K562 (cell line): ENCODE measurements around the gene CALR3. TPM values are rescaled to one million over a fixed set of nuclear protein-coding genes. Genes with fewer than 3 reads are reported as not detected.

ENCODE experiments used
- ATAC-seq: fragments of 200-7000 bp; cut with Tn5 transposase; 3 replicates; pipeline ENCODE4 v1.9.1; 2020; ENCODE audit warnings: moderate library complexity
- BruUV-seq: library from RNA; stranded (reverse); fragments of 400-500 nt; replicated peaks from 2 replicates; lab custom pipeline; 2021; lab: Mats Ljungman, UMichigan
- CTCF ChIA-PET: fragments of 300-600 bp; formaldehyde crosslinking; extraction: SDS; loops from one replicate; lab custom pipeline; 2021; ENCODE audit warnings: low intra/inter-chr PET ratio; lab: Yijun Ruan, JAX
- POLR2A ChIA-PET: fragments of 300-600, 350-650 bp; sonication (Branson Sonifier 250); formaldehyde crosslinking; extraction: SDS; loops from one replicate; lab custom pipeline; 2021; ENCODE audit warnings: antibody characterized with exemption, inconsistent platforms; lab: Yijun Ruan, JAX
- DNase-seq, 4 experiments: peaks; one replicate each; pipeline versions ENCODE4 v3.0.0 to v3.0.0-alpha.2; 2011 to 2018; ENCODE audit warnings: low spot score in 3 of 4, mixed read lengths in 3 of 4; ENCODE audit errors: extremely low read depth in 1 of 4
- FAIRE-seq: peaks from 2 replicates; lab custom pipeline; 2011; peaks lifted over from hg19 to GRCh38; lab: Jason Lieb, UNC
- H2AFZ ChIP-seq: 2 replicates; pipeline ENCODE4 v1.6.0; 2011; ENCODE audit warnings: low read depth, low read length, control low read depth, inconsistent platforms
- H3K27ac ChIP-seq: fragments of 200-600 bp; 3 replicates; pipeline ENCODE4 v1.8.0; 2011; ENCODE audit warnings: low read depth, mild to moderate bottlenecking, control low read depth, inconsistent platforms, low read length, moderate library complexity, mixed read lengths; ENCODE audit errors: extremely low read depth
- H3K27me3 ChIP-seq, 2 experiments: fragments of 300-600 bp in 1 of 2; 2 replicates in 1 of 2; 3 replicates in 1 of 2; pipeline versions ENCODE4 v1.6.0 to v1.8.0; 2011; ENCODE audit warnings: inconsistent platforms in 2 of 2, low read length in 2 of 2, mild to moderate bottlenecking in 1 of 2, mixed read lengths in 1 of 2, moderate library complexity in 1 of 2; ENCODE audit not compliant: control insufficient read depth in 2 of 2, insufficient read depth in 2 of 2
- H3K36me3 ChIP-seq: fragments of 300-600 bp; 3 replicates; pipeline ENCODE4 v1.8.0; 2011; ENCODE audit warnings: mild to moderate bottlenecking, low read length, inconsistent platforms; ENCODE audit not compliant: control insufficient read depth, insufficient read depth
- H3K4me1 ChIP-seq, 2 experiments: fragments of 200-600 bp in 1 of 2; replicated peaks in 1 of 2; 2 replicates in 1 of 2; 3 replicates in 1 of 2; pipeline versions ENCODE4 v1.5.1 to v1.8.0; 2011; ENCODE audit warnings: inconsistent platforms in 2 of 2, low read length in 2 of 2, mild to moderate bottlenecking in 1 of 2, mixed read lengths in 1 of 2, moderate library complexity in 1 of 2; ENCODE audit not compliant: control insufficient read depth in 2 of 2, insufficient read depth in 2 of 2
- H3K4me2 ChIP-seq: 2 replicates; pipeline ENCODE4 v1.6.1; 2011; ENCODE audit warnings: low read length, control low read depth, inconsistent platforms, mixed read lengths; ENCODE audit not compliant: insufficient read depth
- H3K4me3 ChIP-seq: fragments of 200-600 bp; sonication (generic), shearing (Covaris generic); 2 replicates; pipeline ENCODE4 v1.5.1; 2016; ENCODE audit warnings: control low read depth, inconsistent platforms
- H3K79me2 ChIP-seq: fragments of 200-600 bp; 3 replicates; pipeline ENCODE4 v1.8.0; 2011; ENCODE audit warnings: low read length, inconsistent platforms; ENCODE audit not compliant: control insufficient read depth, insufficient read depth
- H3K9ac ChIP-seq, 2 experiments: 2 replicates each; pipeline versions ENCODE4 v1.6.0 to v1.6.1; 2011; ENCODE audit warnings: low read depth in 2 of 2, low read length in 2 of 2, control low read depth in 1 of 2, inconsistent platforms in 1 of 2, mild to moderate bottlenecking in 1 of 2, mixed read lengths in 1 of 2; ENCODE audit not compliant: insufficient read depth in 1 of 2
- H3K9me1 ChIP-seq: one replicate; pipeline ENCODE4 v1.6.0; 2011; ENCODE audit warnings: inconsistent platforms, mild to moderate bottlenecking, low read length, moderate library complexity; ENCODE audit not compliant: control insufficient read depth, insufficient read depth
- H3K9me3 ChIP-seq: replicated peaks from 2 replicates; pipeline ENCODE4 v1.5.1; 2011; ENCODE audit warnings: low read depth, low read length, inconsistent platforms; ENCODE audit not compliant: control insufficient read depth, insufficient read depth
- H4K20me1 ChIP-seq: replicated peaks from 2 replicates; pipeline ENCODE4 v1.6.1; 2011; ENCODE audit warnings: low read length, inconsistent platforms, mixed read lengths; ENCODE audit not compliant: control insufficient read depth, insufficient read depth
- CXXC5 ChIP-seq: fragments of 250-450 bp; sonication (Bioruptor Pico); IDR thresholded peaks from 2 replicates; pipeline ENCODE4 v1.8.0; 2022; ENCODE audit warnings: inconsistent platforms, mild to moderate bottlenecking, moderate library complexity
- HDAC1 ChIP-seq, 2 experiments: fragments of 450-650 bp; IDR thresholded peaks; 2 replicates each; pipeline ENCODE4 v1.6.1; 2016 to 2017; ENCODE audit warnings: inconsistent platforms in 1 of 2, mild to moderate bottlenecking in 1 of 2, moderate library complexity in 1 of 2
- KDM1A ChIP-seq, 2 experiments: fragments of 450-650 bp; IDR thresholded peaks; 2 replicates each; pipeline ENCODE4 v1.6.1; 2016; ENCODE audit warnings: mild to moderate bottlenecking in 2 of 2
- MTA3 ChIP-seq: fragments of 450-650 bp; formaldehyde crosslinking; IDR thresholded peaks from 2 replicates; pipeline ENCODE4 v1.6.1; 2017; ENCODE audit warnings: mild to moderate bottlenecking, borderline replicate concordance
- NFE2 ChIP-seq: IDR thresholded peaks from 2 replicates; pipeline ENCODE4 v1.6.1; 2014; ENCODE audit warnings: antibody characterized with exemption, low read depth
- NRF1 ChIP-seq, 2 experiments: fragments of 450-650 bp; IDR thresholded peaks in 1 of 2; conservative IDR thresholded peaks in 1 of 2; 2 replicates each; pipeline ENCODE4 v1.6.1; 2014; ENCODE audit warnings: mild to moderate bottlenecking in 2 of 2
- SMAD4 ChIP-seq: fragments of 250-450 bp; sonication (Bioruptor Pico); conservative IDR thresholded peaks from 2 replicates; pipeline ENCODE4 v1.8.0; 2021; ENCODE audit warnings: inconsistent platforms, mild to moderate bottlenecking, moderate library complexity
- SOX6 ChIP-seq: fragments of 450-650 bp; IDR thresholded peaks from 2 replicates; pipeline ENCODE4 v1.6.1; 2014; ENCODE audit warnings: mild to moderate bottlenecking
- STAT5A ChIP-seq: IDR thresholded peaks from 2 replicates; pipeline ENCODE4 v1.6.1; 2012; ENCODE audit warnings: low read length, inconsistent platforms, borderline replicate concordance
- VEZF1 ChIP-seq: fragments of 200-800 bp; sonication (Bioruptor generic); IDR thresholded peaks from 2 replicates; pipeline ENCODE4 v1.6.1; 2017; ENCODE audit warnings: missing genetic modification characterization, missing compliant biosample characterization
- ZBTB9 ChIP-seq: fragments of 450-650 bp; formaldehyde crosslinking; IDR thresholded peaks from 2 replicates; pipeline ENCODE4 v1.4.0; 2020; ENCODE audit warnings: mild to moderate bottlenecking, moderate library complexity
- ZFP1 ChIP-seq: fragments of 450-650 bp; formaldehyde crosslinking; IDR thresholded peaks from 2 replicates; pipeline ENCODE4 v1.4.0; 2020; ENCODE audit warnings: mild to moderate bottlenecking, mixed read lengths
- ZNF121 ChIP-seq: sonication (generic); formaldehyde crosslinking; conservative IDR thresholded peaks from 2 replicates; pipeline ENCODE4 v1.8.0; 2022; ENCODE audit warnings: missing genetic modification reagents
- whole genome bisulfite sequencing: fragments of 100-300 bp; shearing (Covaris generic); methylation state at CpG from one replicate; pipeline ENCODE4 v1.1.6; 2016; ENCODE audit warnings: low coverage, mixed read lengths; ENCODE audit not compliant: insufficient coverage; ENCODE audit errors: missing lambda C conversion rate; 5-methylcytosine and 5-hydroxymethylcytosine counted together
- in situ Hi-C: fragments of 300-500 bp; cut with MboI; formaldehyde crosslinking; loops from 4 replicates; pipeline ENCODE4 v1.15.0; 2018; ENCODE audit warnings: inconsistent platforms, mixed read lengths
- intact Hi-C: fragments of 100-400 bp; cut with micrococcal nuclease; formaldehyde crosslinking; loops from 2 replicates; pipeline ENCODE4 v1.14.2; 2022
- polyA plus RNA-seq, 8 experiments: library from polyadenylated mRNA; depleted of rRNA in 4 of 8; stranded (reverse) in 5 of 8; unstranded in 3 of 8; fragments of >200 nt; fragmentation: Nextera tagmentation in 2 of 8; fragmentation: Illumina TruSeq in 1 of 8; extraction: Ambion mirVana in 2 of 8; extraction: Trizol in 1 of 8; gene quantifications; 2 replicates each; pipeline versions ENCODE4 v1.2.1 to v1.2.3, GENCODE V29; 2011 to 2014; ENCODE audit warnings: inconsistent platforms in 1 of 8, missing spikeins in 1 of 8
- total RNA-seq, 7 experiments: library from RNA; depleted of rRNA in 6 of 7; stranded (reverse); fragments of >200 nt in 6 of 7; fragmentation: Illumina TruSeq in 2 of 7; extraction: Trizol in 2 of 7; gene quantifications; 2 replicates each; pipeline versions ENCODE4 v1.2.1 to v1.2.3, GENCODE V29; 2011 to 2021; ENCODE audit warnings: low replicate concordance in 1 of 7

CALR3 gene
- total and polyA plus RNA-seq, 9 of the 15 experiments (the other 6 are each of a cell fraction or from before 2014, with no cell fraction given): 0.15 to 0.41 (median 0.22) TPM; not detected in 4

GRCh38 chr19:16465239-16465638 lies 30.7 kb downstream of the CALR3 start:
- H3K9me3 ChIP-seq: no peaks in the 10 kb centered on the region
- WGBS: 97% methylated on average over 4 of the region's 5 CpGs
- H3K27ac ChIP-seq: no peak overlapping the region
- H2AFZ ChIP-seq: no peak overlapping the region
- H3K9ac ChIP-seq: no peak overlapping the region
- no TSS peak for BruUV-seq
- intact Hi-C loops (no loop called here), in situ Hi-C loops (no loop called here)
- ChIA-PET POLR2A (interaction anchor here (0.6 to 1.6 kb wide), 5 partner anchors 9 to 59 kb away, joined by 3 to 8 read pairs (median 4); no protein-coding TSS in a partner anchor), CTCF (no interaction called here)
- no peaks in the 10 kb centered on the region for H3K27me3 ChIP-seq
- DNase-seq: no peak
- H3K4me1 ChIP-seq: peaks cover 17 to 31% of the 10 kb centered on the region in 2 experiments
- no peak for TF ChIP-seq ZFP1 (CRISPR knock-in tag)
- peak; percentile 54; the same call in 1 of the 2 replicates for TF ChIP-seq ZNF121
- H3K4me3 ChIP-seq: no peak overlapping the region
- no peak for FAIRE-seq
- peaks cover 15% of the 10 kb centered on the region; the same call in 2 of the 3 replicates for H3K36me3 ChIP-seq
- peaks cover 81% of the 10 kb centered on the region for H3K79me2 ChIP-seq
- ATAC-seq: no peak
- no peak overlapping the region for H3K4me2 ChIP-seq
- peaks cover 5% of the 10 kb centered on the region for H3K9me1 ChIP-seq
- peaks cover 59% of the 10 kb centered on the region for H4K20me1 ChIP-seq

GRCh38 chr19:16463991-16464575 lies 31.9 kb downstream of the CALR3 start:
- peak overlapping the region in 1 of 2 experiments; percentile 83; a peak in 2 of 4 replicates for H3K9ac ChIP-seq
- peaks cover 52% of the 10 kb centered on the region for H4K20me1 ChIP-seq
- peaks cover 7% of the 10 kb centered on the region; the same call in 2 of the 3 replicates for H3K36me3 ChIP-seq
- no peak overlapping the region for H2AFZ ChIP-seq
- FAIRE-seq (peak; percentile 93), DNase-seq (peak in 2 of 4 experiments; percentile 64 to 76), ATAC-seq (peak; percentile 81)
- H3K4me3 ChIP-seq: no peak overlapping the region
- H3K79me2 ChIP-seq: peaks cover 80% of the 10 kb centered on the region
- no peaks in the 10 kb centered on the region for H3K9me3 ChIP-seq
- H3K4me1 ChIP-seq: peaks cover 12 to 23% of the 10 kb centered on the region in 2 experiments; a peak in 4 of 5 replicates
- 7% methylated on average over 12 of the region's 12 CpGs for WGBS
- peaks cover 5% of the 10 kb centered on the region for H3K9me1 ChIP-seq
- POLR2A ChIA-PET: interaction anchor here (0.6 to 1.7 kb wide), 11 partner anchors 8 to 388 kb away, joined by 3 to 10 read pairs (median 4); partner anchors contain the start of genes C19orf44, CALR3 and TPM4
- no peak overlapping the region for H3K27ac ChIP-seq
- intact Hi-C loops: no loop called here
- no peaks in the 10 kb centered on the region for H3K27me3 ChIP-seq
- BruUV-seq: no TSS peak
- in situ Hi-C loops: no loop called here
- CTCF ChIA-PET: no interaction called here
- peak overlapping the region; percentile 32; the same call in 1 of the 2 replicates for H3K4me2 ChIP-seq
- TF ChIP-seq NRF1 (conservative IDR thresholded peaks at IDR 0.05 in 1 of 2, IDR thresholded peaks at IDR 0.05 in 1 of 2): peak in 1 of 2 experiments; percentile 38; a peak in 2 of 4 replicates
- TF ChIP-seq MTA3: no peak
- TF ChIP-seq NFE2: no peak
- peak; percentile 37; the same call in 1 of the 2 replicates for TF ChIP-seq VEZF1 (CRISPR knock-in tag)
- TF ChIP-seq ZBTB9 (CRISPR knock-in tag): 0 out of 2 replicates have a peak, but pooled peaks have one; percentile 35
- TF ChIP-seq STAT5A: peak; percentile 49; the same call in 1 of the 2 replicates
- TF ChIP-seq KDM1A (IDR thresholded peaks at IDR 0.05): peak; percentile 95 to 96
- TF ChIP-seq HDAC1 (IDR thresholded peaks at IDR 0.05): peak in 1 of 2 experiments; percentile 88; a peak in 2 of 4 replicates
- peak; percentile 28; the same call in 1 of the 2 replicates for TF ChIP-seq CXXC5 (CRISPR knock-in tag)
- peak; percentile 82 for TF ChIP-seq SMAD4 (CRISPR knock-in tag)
- peak; percentile 81 for TF ChIP-seq SOX6
